ENCODE results near the gene RASSF4.

The RASSF4 gene

GRCh38 chr10:44921061-44921460 lies 38.5 kb upstream of the RASSF4 start:
- H3K36me3 ChIP-seq (ENCODE audit: control insufficient read depth, insufficient read depth, low read length), result no peaks in the 10 kb centered on the region
- no peak overlapping the region for H3K27ac ChIP-seq (ENCODE audit: low read depth, low read length, severe bottlenecking)
- H3K4me3 ChIP-seq (ENCODE audit: extremely low read depth, insufficient read depth, low read length, poor library complexity, severe bottlenecking), result no peak overlapping the region
- 92 to 98% methylated on average over 4 to 5 of the region's 5 CpGs for WGBS, 2 experiments (ENCODE audit: insufficient coverage in 2 of 2)
- no peaks in the 10 kb centered on the region for H3K4me1 ChIP-seq (ENCODE audit: control insufficient read depth, insufficient read depth, low read length, poor library complexity, severe bottlenecking)
- no peaks in the 10 kb centered on the region for H3K9me3 ChIP-seq (ENCODE audit: control insufficient read depth, low read length)

- Histone ChIP-seq H3K9me3 (ENCODE audit: control insufficient read depth, low read length) (no peaks in the 10 kb centered on the region), H3K4me3 (ENCODE audit: extremely low read depth, insufficient read depth, low read length, poor library complexity, severe bottlenecking) (no peak overlapping the region), H3K4me1 (ENCODE audit: control insufficient read depth, insufficient read depth, low read length, poor library complexity, severe bottlenecking) (no peaks in the 10 kb centered on the region), H3K27ac (ENCODE audit: low read depth, low read length, severe bottlenecking) (no peak overlapping the region), H3K36me3 (ENCODE audit: control insufficient read depth, insufficient read depth, low read length) (no peaks in the 10 kb centered on the region)
- WGBS, 2 experiments (ENCODE audit: insufficient coverage in 2 of 2), result 83 to 94% methylated on average over 1 to 2 of the region's 3 CpGs
These were observed 38.1 kb upstream of the RASSF4 start for GRCh38 chr10:44921506-44921905.

GRCh38 chr10:44922021-44922420 lies 37.6 kb upstream of the RASSF4 start:
- Histone ChIP-seq H3K9me3 (ENCODE audit: control insufficient read depth, low read length) (no peaks in the 10 kb centered on the region), H3K36me3 (ENCODE audit: control insufficient read depth, insufficient read depth, low read length) (no peaks in the 10 kb centered on the region), H3K27ac (ENCODE audit: low read depth, low read length, severe bottlenecking) (no peak overlapping the region), H3K4me1 (ENCODE audit: control insufficient read depth, insufficient read depth, low read length, poor library complexity, severe bottlenecking) (no peaks in the 10 kb centered on the region), H3K4me3 (ENCODE audit: extremely low read depth, insufficient read depth, low read length, poor library complexity, severe bottlenecking) (no peak overlapping the region)
- WGBS, 2 experiments (ENCODE audit: insufficient coverage in 2 of 2), result 82 to 90% methylated on average over 4 to 5 of the region's 5 CpGs

- no peak overlapping the region for H3K27ac ChIP-seq (ENCODE audit: low read depth, low read length, severe bottlenecking)
- no peaks in the 10 kb centered on the region for H3K9me3 ChIP-seq (ENCODE audit: control insufficient read depth, low read length)
- 83 to 84% methylated on average over 6 to 7 of the region's 7 CpGs for WGBS, 2 experiments (ENCODE audit: insufficient coverage in 2 of 2)
- H3K4me3 ChIP-seq (ENCODE audit: extremely low read depth, insufficient read depth, low read length, poor library complexity, severe bottlenecking), result no peak overlapping the region
- no peaks in the 10 kb centered on the region for H3K36me3 ChIP-seq (ENCODE audit: control insufficient read depth, insufficient read depth, low read length)
- H3K4me1 ChIP-seq (ENCODE audit: control insufficient read depth, insufficient read depth, low read length, poor library complexity, severe bottlenecking), result no peaks in the 10 kb centered on the region
These were observed 36.6 kb upstream of the RASSF4 start for GRCh38 chr10:44922796-44923545.

DNA sequence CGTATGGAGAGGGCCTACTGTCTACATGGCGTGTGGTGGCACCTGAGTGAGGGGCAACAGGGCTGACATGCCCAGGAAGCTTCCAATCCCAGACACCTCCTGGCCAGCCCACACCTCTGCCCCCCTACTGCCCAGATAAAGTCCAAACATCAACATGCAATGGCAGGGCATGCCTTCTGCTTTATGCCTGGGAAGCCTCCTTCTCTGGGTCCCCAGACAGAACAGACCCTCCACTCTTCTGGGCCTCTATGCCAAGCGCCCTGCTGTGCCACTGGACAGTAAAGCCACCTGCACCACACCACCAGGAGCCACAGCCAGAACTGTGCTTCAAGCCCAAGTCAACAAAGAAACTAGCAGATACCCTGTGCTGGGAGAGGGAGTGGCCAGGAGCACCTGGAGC lies 36.0 kb upstream of the RASSF4 start:
- Histone ChIP-seq H3K27ac (ENCODE audit: low read depth, low read length, severe bottlenecking) (no peak overlapping the region), H3K36me3 (ENCODE audit: control insufficient read depth, insufficient read depth, low read length) (no peaks in the 10 kb centered on the region), H3K4me1 (ENCODE audit: control insufficient read depth, insufficient read depth, low read length, poor library complexity, severe bottlenecking) (no peaks in the 10 kb centered on the region), H3K4me3 (ENCODE audit: extremely low read depth, insufficient read depth, low read length, poor library complexity, severe bottlenecking) (no peak overlapping the region), H3K9me3 (ENCODE audit: control insufficient read depth, low read length) (no peaks in the 10 kb centered on the region)
- WGBS, 2 experiments (ENCODE audit: insufficient coverage in 2 of 2), result 78 to 88% methylated on average over 1 to 2 of the region's 3 CpGs

DNA sequence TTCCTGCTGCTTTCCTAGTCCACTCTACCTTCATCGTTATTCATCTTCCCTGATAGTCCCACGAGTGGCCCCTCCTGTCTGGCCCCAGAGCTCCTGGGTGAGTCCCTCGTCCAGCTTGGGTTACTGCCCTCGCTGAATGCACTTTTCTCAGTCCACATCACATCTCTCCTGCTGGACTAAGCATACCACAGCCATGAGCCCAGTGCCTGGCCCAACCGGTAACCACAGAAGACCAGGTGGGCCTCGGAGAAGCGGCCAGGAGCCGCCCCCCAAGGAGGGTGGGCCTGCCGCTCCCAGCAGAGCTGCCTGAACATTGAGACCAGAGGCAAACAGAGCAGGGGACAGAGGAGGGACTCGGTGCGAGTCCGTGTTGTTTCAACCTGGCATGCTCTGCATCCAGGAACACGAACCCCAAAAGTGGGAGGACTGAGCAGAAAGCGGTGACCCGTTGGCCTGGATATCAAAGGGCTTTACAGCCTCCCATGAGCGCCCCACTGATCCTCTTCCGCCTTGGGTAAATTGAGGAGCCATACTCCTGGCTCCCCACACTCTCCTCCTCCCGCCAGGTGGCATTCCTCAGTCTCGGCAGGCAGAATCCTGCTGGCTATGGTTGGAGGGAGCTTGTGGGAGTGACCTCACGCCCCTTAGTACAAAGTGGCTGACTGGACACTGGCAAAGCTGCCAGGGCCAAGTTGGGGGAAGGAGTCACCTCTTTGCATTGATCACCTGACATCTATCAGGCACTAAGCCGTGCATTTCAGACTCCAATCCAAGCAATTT lies 35.2 kb upstream of the RASSF4 start:
- 84% methylated on average over 18 to 20 of the region's 21 CpGs for WGBS, 2 experiments (ENCODE audit: insufficient coverage in 2 of 2)
- no peaks in the 10 kb centered on the region for H3K4me1 ChIP-seq (ENCODE audit: control insufficient read depth, insufficient read depth, low read length, poor library complexity, severe bottlenecking)
- H3K4me3 ChIP-seq (ENCODE audit: extremely low read depth, insufficient read depth, low read length, poor library complexity, severe bottlenecking), result no peak overlapping the region
- H3K9me3 ChIP-seq (ENCODE audit: control insufficient read depth, low read length), result no peaks in the 10 kb centered on the region
- no peaks in the 10 kb centered on the region for H3K36me3 ChIP-seq (ENCODE audit: control insufficient read depth, insufficient read depth, low read length)
- no peak overlapping the region for H3K27ac ChIP-seq (ENCODE audit: low read depth, low read length, severe bottlenecking)

- 33 to 38% methylated on average over 7 of the region's 7 CpGs for WGBS, 2 experiments (ENCODE audit: insufficient coverage in 2 of 2)
- H3K4me3 ChIP-seq (ENCODE audit: extremely low read depth, insufficient read depth, low read length, poor library complexity, severe bottlenecking), result no peak overlapping the region
- no peak overlapping the region for H3K27ac ChIP-seq (ENCODE audit: low read depth, low read length, severe bottlenecking)
- H3K4me1 ChIP-seq (ENCODE audit: control insufficient read depth, insufficient read depth, low read length, poor library complexity, severe bottlenecking), result no peaks in the 10 kb centered on the region
- no peaks in the 10 kb centered on the region for H3K36me3 ChIP-seq (ENCODE audit: control insufficient read depth, insufficient read depth, low read length)
- H3K9me3 ChIP-seq (ENCODE audit: control insufficient read depth, low read length), result no peaks in the 10 kb centered on the region
These were observed 34.4 kb upstream of the RASSF4 start for GRCh38 chr10:44925224-44925623.

- no peak overlapping the region for H3K4me3 ChIP-seq (ENCODE audit: extremely low read depth, insufficient read depth, low read length, poor library complexity, severe bottlenecking)
- 92% methylated on average over 12 to 16 of the region's 16 CpGs for WGBS, 2 experiments (ENCODE audit: insufficient coverage in 2 of 2)
- H3K27ac ChIP-seq (ENCODE audit: low read depth, low read length, severe bottlenecking), result no peak overlapping the region
- no peaks in the 10 kb centered on the region for H3K36me3 ChIP-seq (ENCODE audit: control insufficient read depth, insufficient read depth, low read length)
- H3K4me1 ChIP-seq (ENCODE audit: control insufficient read depth, insufficient read depth, low read length, poor library complexity, severe bottlenecking), result no peaks in the 10 kb centered on the region
- H3K9me3 ChIP-seq (ENCODE audit: control insufficient read depth, low read length), result no peaks in the 10 kb centered on the region
These were observed 33.5 kb upstream of the RASSF4 start for GRCh38 chr10:44925811-44926750.

GRCh38 chr10:44926751-44927351 lies 32.8 kb upstream of the RASSF4 start:
- 73 to 83% methylated on average over 5 to 7 of the region's 10 CpGs for WGBS, 2 experiments (ENCODE audit: insufficient coverage in 2 of 2)
- no peak overlapping the region for H3K27ac ChIP-seq (ENCODE audit: low read depth, low read length, severe bottlenecking)
- H3K9me3 ChIP-seq (ENCODE audit: control insufficient read depth, low read length), result no peaks in the 10 kb centered on the region
- no peaks in the 10 kb centered on the region for H3K36me3 ChIP-seq (ENCODE audit: control insufficient read depth, insufficient read depth, low read length)
- H3K4me3 ChIP-seq (ENCODE audit: extremely low read depth, insufficient read depth, low read length, poor library complexity, severe bottlenecking), result no peak overlapping the region
- H3K4me1 ChIP-seq (ENCODE audit: control insufficient read depth, insufficient read depth, low read length, poor library complexity, severe bottlenecking), result no peaks in the 10 kb centered on the region

GRCh38 chr10:44927352-44927751 lies 32.2 kb upstream of the RASSF4 start:
- Histone ChIP-seq H3K27ac (ENCODE audit: low read depth, low read length, severe bottlenecking) (no peak overlapping the region), H3K4me1 (ENCODE audit: control insufficient read depth, insufficient read depth, low read length, poor library complexity, severe bottlenecking) (no peaks in the 10 kb centered on the region)
- WGBS, 2 experiments (ENCODE audit: insufficient coverage in 2 of 2), result 70% methylated on average over 2 of the region's 2 CpGs; no CpG with 5 or more reads in 1 of the 2 experiments

More at GRCh38 chr10:44927352-44927751, 32.2 kb upstream of the RASSF4 start:
- H3K4me3 ChIP-seq (ENCODE audit: extremely low read depth, insufficient read depth, low read length, poor library complexity, severe bottlenecking), result no peak overlapping the region
- no peaks in the 10 kb centered on the region for H3K36me3 ChIP-seq (ENCODE audit: control insufficient read depth, insufficient read depth, low read length)
- no peaks in the 10 kb centered on the region for H3K9me3 ChIP-seq (ENCODE audit: control insufficient read depth, low read length)

Data from mesodermal cell (in vitro differentiated cells).